Vein endothelial cell (primary cell): ENCODE measurements around the gene KIT. TPM values are rescaled to one million over a fixed set of nuclear protein-coding genes. Genes with fewer than 3 reads are reported as not detected.

Source experiments
- total RNA-seq: library from RNA; depleted of rRNA; stranded (reverse); fragments of >200 nt; gene quantifications from 2 replicates; pipeline ENCODE4 v1.2.3, GENCODE V29; 2012

KIT gene
- 16.3 and 21.4 TPM in 2 replicates for total RNA-seq

GRCh38 chr4:54657551-54658251 is at the start of gene KIT:
Gene KIT, plus strand, starts transcription at chr4:54657957. Its CDS starts 58 bp downstream, at chr4:54658015.

